ENCODE results near the gene TPX2. TPM values are rescaled to one million over a fixed set of nuclear protein-coding genes. Genes with fewer than 3 reads are reported as not detected.

TPX2 gene
- total RNA-seq, 1 donor from 2014 or later, result 126 TPM

DNA sequence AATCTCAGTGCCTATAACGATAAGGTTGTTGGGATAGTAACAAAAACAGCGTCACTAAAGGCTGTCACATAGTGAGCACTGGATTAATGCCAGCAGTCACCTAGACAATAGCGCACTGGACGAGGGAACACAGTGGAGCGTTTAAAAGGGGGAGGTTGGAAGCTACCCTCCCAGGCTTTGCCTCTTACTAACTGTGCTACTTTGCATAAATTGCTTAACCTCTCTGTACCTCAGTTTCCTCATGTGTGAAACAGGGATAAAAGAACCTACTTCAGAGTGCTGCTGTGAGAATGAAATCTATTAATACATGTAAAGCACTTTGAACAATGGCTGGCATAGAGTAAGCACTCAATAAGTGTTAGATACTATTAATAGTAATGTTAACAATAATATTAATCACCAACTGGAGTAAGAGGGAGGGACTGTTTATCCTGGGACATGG is 27.0 kb upstream of the TPX2 start:
- DNase-seq (ENCODE audit: low read depth), result no peak
- TF ChIP-seq, protein P1, sequence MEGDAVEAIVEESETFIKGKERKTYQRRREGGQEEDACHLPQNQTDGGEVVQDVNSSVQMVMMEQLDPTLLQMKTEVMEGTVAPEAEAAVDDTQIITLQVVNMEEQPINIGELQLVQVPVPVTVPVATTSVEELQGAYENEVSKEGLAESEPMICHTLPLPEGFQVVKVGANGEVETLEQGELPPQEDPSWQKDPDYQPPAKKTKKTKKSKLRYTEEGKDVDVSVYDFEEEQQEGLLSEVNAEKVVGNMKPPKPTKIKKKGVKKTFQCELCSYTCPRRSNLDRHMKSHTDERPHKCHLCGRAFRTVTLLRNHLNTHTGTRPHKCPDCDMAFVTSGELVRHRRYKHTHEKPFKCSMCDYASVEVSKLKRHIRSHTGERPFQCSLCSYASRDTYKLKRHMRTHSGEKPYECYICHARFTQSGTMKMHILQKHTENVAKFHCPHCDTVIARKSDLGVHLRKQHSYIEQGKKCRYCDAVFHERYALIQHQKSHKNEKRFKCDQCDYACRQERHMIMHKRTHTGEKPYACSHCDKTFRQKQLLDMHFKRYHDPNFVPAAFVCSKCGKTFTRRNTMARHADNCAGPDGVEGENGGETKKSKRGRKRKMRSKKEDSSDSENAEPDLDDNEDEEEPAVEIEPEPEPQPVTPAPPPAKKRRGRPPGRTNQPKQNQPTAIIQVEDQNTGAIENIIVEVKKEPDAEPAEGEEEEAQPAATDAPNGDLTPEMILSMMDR (conservative IDR thresholded peaks at IDR 0.05; ENCODE audit: low read depth, low read length), result no peak
- H3K4me3 ChIP-seq (ENCODE audit: low read depth, low read length), result peak overlapping the region; percentile 17

DNA sequence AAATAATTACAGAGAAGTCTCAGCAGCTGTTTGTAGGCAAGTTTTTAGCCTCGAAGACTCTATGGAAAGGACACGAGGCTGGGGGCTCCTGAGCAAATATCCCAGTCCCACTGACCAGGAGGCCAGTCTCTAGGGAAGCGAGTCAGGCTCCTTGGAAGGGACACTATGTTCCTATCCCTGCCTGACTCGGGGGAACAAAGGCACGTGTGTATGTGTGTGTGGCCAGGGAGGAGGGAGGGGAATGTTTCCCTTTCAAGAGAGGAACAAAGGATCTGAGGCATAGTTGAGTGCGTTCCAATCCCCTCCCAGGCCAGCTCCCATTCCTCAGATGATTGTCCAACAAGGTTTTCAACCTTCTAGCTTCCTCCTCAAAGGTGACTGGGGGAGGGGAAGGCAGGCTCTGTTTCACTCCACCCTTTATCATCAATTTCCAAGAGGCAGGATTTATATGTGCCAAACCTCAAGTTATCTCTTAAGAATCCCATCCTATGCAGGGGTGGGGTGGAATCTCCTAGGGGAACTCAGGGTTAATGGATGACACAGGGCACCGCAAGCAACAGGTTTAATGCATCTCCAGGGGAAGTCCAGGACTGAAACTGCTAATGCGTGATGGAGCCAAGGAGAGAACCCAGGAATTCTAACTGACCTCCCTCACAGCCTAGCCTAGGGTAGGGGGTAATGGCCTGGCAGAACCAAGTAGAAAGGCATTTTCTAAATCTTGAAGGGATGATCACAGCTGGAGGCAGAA is 26.4 kb upstream of the TPX2 start:
- peak; percentile 90 for DNase-seq (ENCODE audit: low read depth)
- H3K4me3 ChIP-seq (ENCODE audit: low read depth, low read length), result peak overlapping the region; percentile 32
- TF ChIP-seq, protein P1 (conservative IDR thresholded peaks at IDR 0.05; ENCODE audit: low read depth, low read length), result no peak

DNA sequence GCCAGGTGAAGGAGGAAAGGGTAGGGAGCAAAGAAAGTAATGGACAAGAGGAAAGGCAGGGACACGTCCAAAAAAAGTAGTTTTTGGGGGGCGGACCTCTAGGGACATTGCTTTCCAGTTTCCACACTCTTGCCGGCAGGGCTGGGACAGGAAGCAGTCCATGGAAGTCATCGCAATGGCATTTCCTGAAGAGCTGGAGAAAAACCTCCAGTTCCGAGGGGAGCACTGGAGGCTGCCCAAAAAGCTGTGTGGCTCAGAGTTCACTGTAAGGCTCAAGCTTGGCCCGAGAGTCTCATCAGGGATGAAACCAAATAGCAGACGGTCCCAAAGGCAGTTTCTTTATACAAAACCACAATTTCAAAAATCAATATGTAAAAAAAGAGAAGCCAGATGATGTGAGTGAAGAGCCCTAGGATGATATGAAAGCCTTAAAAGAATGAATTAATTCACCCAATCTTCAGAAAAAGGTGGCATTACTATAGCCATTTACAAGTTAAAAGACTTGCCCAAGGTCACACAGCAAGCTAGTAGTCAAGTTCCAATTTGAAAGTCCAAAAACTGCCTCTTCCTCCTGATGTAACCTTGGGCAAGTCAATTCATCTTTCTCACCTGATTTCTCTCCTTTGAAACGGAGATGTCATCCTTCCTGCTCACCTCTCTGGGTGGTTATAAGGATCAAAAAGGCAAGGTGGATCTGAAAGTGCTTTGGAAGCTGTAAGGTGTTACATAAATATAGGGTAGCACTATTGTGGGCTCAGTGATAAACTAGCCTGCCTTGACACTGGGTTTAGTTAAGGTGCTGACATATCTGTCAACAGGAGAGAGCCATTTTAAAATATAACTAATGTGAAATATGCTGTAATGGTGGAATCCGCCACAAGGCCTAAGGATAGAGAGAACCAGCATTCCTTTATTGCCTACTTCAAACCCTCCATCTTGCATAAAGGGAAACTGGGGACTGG is 25.5 kb upstream of the TPX2 start:
- peak overlapping the region; percentile 32 for H3K4me3 ChIP-seq (ENCODE audit: low read depth, low read length)
- no peak for DNase-seq (ENCODE audit: low read depth)
- TF ChIP-seq, protein P1 (conservative IDR thresholded peaks at IDR 0.05; ENCODE audit: low read depth, low read length), result no peak

DNA sequence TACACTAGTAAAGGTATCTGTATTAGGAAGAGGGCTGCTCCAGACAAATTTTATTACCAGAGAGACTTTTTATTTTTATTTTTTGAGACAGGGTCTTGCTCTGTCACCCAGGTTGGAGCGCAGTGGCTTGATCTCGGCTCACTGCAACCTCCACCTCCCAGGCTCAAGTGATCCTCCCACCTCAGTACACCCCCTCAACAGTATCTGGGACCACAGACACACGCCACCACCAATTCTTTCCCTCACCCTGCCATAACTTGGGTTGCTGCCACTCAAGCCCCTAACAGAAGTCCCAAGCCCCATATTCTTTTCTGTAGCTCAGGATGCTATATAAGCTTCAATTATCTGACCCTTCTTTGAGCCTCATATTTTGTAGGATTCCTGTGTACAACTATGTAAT is 23.3 kb upstream of the TPX2 start:
- TF ChIP-seq, protein P1 (conservative IDR thresholded peaks at IDR 0.05; ENCODE audit: low read depth, low read length), result no peak
- peak overlapping the region; percentile 85 for H3K4me3 ChIP-seq (ENCODE audit: low read depth, low read length)
- DNase-seq (ENCODE audit: low read depth), result no peak

DNA sequence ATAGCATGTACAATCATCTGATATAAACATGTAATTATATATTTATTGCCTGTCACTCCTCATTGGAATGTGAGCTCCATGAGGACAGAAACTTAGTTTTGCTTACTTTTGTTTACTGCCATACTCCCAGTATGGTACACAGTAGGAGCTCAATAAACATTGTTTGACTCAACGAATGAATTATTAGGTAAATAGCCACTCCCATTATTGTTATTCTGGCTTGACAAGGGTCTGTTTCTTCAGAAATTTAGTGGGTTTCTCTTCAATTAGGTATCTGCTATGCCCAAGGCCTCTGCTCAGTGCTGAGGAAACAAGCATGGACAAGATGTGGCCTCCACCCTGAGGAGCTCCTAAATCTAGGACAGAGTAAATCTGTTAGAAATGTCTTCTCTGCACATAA is 22.7 kb upstream of the TPX2 start:
- H3K4me3 ChIP-seq (ENCODE audit: low read depth, low read length), result peak overlapping the region; percentile 85
- DNase-seq (ENCODE audit: low read depth), result no peak
- TF ChIP-seq, protein P1 (conservative IDR thresholded peaks at IDR 0.05; ENCODE audit: low read depth, low read length), result no peak

DNA sequence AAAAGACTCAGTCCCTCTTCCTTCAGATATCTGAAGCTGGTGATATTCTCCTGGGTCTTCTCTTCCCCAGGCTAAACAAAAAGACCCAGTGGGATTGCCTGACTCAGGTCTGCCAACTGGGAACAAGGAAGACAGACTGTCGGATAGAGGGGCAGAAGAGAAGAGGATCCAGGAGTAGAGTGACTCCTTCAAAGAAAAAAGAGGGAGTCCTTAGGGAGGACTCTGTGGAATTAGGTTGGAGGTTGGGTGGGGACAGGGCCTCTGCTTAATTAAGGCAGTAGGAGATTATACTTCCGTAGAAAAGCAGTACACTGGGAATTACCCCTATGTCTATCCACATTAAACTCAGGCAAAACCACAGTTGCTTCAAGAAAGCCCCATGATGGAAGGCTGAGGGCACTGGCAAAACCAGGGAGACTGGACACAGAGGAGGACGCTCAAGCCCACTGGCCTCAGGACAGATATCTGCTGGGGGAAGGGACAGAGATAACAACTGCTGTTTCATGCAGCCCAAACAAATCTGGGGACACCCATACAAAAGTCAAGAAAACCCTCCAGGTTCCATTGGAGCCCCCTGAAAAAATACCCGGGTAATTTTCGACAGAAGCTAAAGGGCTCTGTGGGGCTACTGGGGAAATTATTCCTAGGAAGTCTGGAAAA is 22.1 kb upstream of the TPX2 start:
- peak overlapping the region; percentile 85 for H3K4me3 ChIP-seq (ENCODE audit: low read depth, low read length)
- TF ChIP-seq, protein P1 (conservative IDR thresholded peaks at IDR 0.05; ENCODE audit: low read depth, low read length), result no peak
- no peak for DNase-seq (ENCODE audit: low read depth)
